CD4-positive, alpha-beta T cell treated with Interleukin-10 for 1 hour (primary cell): ENCODE data around the gene MYO1E.
A peak's percentile ranks its signal among the peaks of the same experiment; 100 is the strongest.

ENCODE experiments used
- DNase-seq: peaks from one replicate; pipeline ENCODE4 v3.0.0-alpha.2; 2020

The MYO1E gene

DNA sequence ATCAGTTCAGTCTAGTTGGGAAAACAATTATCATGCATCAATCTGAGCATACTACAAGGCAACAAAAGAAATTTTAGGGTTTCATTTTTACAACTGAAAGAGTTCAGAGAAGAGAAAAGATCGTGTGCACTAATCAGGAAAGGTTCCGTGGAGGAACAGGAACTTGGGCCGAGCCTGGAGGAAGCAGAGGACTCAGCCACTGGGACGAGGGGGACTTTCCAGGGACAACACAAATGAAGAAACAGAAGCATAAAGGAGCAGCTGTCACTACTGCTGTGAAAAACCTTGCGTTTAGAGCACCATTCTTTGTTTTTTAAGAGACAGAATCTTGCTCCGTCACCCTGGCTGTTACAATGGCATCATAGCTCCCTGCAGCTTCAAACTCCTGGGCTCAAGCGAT, 60.5 kb downstream of the MYO1E start:
- DNase-seq: no peak

DNA sequence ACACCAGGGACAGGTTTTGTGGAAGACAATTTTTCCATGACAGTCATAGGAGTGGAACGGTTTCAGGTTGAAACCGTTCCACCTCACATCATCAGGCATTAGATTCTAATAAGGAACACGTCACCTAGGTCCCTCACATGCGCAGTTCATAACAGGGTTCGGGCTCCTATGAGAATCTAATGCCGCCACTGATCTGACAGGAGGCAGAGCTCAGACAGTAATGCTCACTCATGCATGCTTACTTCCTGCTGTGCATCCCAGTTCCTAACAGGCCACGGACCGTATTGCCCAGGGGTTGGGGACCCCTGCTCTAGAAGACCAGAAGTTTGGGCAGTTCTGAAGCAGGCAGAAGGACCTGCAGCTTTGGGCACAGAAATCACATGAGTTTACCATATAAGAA, 61.5 kb downstream of the MYO1E start:
- no peak for DNase-seq

DNA sequence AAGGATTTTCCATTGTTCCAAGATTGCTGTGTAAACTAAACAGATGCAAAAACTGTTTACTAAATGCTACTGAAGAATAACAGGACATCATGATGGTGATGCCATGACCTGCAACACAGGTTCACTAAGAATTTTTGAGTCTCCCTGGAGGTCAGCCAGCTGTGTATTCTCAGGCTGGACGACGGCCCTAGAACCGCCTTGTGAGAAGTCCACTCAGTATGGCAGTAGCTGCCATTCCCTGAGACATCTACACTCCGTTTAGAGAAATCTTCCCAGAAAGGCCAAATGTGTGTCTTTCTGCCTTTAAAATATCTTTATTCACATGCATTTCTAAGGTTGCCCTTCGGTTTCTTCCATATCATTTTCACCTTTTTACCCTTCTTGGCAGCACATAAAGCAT, 63.3 kb downstream of the MYO1E start:
- no peak for DNase-seq

DNA sequence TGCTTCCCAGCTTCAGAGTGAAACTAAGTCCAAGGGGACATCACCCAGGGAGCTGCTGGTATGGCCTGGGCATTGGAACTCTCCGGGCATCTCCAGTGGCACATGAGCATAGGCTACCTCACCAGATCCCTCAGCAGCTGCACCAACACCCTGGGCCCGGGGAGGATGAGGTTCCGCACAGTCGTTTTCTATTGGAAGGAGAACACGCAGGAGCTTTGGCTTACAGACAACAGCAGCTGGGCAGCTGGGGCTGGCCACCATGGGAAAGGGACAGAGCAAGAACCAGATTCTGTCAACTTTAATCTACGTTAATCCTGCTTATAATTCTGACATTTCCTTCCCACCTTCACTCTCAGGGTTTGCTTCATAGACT, 65.5 kb downstream of the MYO1E start:
- no peak for DNase-seq

DNA sequence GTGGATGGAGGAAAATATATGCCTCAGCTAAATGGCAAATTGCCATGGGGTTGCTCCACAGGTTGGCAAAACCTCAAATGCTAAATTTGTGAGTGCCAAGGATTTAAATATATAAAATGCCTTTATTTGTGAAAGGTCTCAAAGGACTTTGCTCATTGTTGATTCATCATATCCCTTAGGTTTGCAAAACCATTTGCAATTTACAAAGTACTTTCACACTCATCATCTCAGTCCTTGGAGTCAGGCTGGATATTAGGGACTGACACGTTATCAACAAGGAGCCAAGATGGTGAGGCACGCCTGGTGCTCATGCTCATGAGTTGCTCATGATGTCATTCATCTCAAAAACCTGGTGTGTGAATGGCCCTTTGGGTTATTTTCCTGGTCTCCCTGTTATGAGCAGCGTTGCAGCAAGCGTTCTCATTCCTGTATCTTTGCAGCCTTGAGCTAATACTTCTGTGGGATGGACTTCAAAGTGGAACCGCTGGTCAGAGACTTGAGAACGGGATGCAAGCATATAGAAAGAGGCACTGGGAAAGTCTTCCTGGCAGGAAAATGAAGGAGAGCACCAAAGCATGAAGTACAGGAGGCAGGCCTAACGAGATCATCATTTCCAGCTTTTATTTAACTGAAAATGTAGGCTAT, 66.0 kb downstream of the MYO1E start:
- DNase-seq: no peak

DNA sequence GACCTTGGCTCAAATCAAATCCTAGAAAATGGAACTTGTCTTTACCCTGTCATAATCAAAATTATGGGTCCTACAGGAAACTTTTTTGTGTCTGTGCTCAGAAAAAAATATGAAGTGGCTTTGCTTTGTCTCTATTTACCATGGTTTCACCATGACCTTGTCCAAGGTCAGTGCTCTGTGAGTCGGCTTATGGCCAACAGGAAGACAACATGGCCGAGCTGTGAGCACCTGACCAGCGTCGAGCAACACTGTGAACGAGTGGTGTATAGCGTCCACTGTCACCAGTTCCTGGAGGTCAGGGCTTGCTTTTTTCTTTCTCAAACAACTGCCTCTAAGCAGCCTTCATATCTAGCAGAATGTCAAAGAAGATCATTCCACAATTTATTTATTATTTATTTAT, 67.9 kb downstream of the MYO1E start:
- no peak for DNase-seq

DNA sequence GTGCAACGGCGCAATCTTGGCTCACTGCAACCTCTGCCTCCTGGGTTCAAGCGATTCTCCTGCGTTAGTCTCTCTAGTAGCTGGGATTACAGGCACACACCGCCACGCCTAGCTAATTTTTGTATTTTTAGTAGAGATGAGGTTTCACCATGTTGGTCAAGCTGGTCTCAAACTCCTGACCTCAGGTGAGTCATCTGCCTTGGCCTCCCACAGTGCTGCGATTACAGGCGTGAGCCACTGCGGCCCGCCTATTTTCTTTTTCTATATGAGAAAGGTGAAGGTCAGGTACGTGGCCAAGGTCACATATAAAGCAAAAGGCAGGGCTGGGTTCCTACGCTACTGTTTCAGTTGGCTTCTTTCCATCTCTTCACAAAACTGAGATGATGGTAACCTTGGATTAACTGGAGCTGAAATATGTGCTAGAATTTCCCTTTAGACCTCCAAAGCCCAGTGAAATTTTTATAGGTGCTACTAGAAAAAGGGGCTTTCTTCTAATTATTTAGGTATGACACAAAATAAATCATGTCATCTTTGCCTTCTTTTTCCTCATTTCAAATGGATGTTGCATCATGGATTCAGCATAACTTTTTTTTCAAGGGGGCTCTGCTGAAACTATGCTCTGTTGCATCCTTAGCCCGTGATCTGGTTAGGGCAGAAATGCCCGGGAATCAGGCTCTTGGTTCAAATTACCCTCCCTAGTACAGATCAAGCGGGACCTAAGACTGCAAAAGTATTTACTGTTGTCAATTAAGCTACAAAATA, 68.5 kb downstream of the MYO1E start:
- DNase-seq: no peak

DNA sequence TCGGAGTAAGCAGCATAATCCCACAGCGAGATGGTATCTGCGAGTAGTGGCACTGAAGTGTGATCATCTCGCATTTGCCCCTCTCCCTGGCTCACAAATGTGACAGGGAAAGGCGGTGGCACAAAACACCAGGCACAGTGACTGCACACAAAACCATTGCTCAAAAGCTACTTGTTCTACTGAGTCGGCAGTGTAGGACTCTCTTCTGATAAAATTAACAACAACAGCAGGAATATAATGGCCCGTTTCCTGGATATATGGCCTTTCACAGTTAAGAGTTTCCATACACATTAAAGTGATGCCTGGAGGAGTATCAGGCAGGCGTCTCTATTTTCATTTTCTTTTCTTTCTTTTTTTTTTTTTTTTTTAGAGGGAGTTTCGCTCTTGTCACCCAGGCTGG, 69.0 kb downstream of the MYO1E start:
- DNase-seq: no peak

DNA sequence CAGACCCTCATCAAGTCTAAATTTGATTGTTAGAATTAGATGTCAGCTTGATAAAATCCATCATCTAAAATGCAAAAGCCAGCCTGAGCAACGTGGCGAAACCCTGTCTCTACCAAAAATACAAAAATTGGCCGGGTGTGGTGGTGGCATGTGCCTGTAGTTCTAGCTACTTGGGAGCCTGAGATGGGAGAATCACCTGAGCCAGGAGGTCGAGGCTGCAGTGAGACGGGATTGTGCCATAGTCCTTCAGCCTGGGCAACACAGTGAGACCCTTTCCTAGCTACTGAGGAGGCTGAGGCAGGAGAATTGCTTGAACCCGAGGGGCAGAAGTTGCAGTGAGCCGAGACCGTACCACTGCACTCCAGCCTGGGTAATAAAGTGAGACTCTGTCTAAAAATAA, 69.5 kb downstream of the MYO1E start:
- DNase-seq: no peak

DNA sequence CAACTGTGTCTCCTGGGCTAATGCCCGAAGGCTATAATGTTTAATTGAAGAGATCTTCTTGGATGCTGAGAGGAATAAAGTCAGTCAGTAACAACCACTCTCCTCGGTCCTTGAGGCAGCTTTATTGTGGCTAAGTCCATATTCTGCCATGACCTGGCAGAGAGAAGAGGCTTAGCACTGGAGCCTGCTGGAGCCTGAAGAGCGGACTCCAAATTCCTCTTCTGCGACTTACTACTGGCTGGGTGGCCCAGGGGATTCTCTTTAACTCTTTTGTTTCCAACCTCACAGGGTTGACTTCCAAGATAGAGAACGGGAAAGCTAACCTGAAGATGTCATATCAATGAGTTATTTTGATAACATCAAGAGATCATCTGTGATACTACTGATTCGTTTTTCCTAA, 71.1 kb downstream of the MYO1E start:
- no peak for DNase-seq

DNA sequence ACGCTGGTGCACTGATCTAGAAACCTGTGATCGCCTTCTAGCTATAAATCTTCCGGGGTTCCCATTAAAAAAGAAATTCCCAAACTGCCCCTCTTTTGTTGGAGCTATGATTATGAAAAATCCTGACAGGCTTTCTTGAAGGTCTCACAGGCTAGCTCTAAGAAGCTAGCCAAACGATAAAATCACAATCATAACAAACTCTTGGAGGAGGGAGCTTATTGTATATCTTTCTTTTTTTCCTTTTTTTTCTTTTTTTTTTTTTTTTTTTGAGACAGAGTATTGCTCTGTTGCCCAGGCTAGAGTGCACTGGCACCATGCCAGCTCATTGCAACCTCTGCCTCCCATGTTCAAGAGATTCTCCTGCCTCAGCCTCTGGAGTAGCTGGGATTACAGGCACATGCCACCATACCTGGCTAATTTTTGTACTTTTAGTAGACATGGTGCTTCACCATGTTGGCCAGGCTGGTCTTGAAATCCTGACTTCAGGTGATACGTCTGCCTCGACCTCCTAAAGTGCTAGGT, 72.0 kb downstream of the MYO1E start:
- DNase-seq: no peak

DNA sequence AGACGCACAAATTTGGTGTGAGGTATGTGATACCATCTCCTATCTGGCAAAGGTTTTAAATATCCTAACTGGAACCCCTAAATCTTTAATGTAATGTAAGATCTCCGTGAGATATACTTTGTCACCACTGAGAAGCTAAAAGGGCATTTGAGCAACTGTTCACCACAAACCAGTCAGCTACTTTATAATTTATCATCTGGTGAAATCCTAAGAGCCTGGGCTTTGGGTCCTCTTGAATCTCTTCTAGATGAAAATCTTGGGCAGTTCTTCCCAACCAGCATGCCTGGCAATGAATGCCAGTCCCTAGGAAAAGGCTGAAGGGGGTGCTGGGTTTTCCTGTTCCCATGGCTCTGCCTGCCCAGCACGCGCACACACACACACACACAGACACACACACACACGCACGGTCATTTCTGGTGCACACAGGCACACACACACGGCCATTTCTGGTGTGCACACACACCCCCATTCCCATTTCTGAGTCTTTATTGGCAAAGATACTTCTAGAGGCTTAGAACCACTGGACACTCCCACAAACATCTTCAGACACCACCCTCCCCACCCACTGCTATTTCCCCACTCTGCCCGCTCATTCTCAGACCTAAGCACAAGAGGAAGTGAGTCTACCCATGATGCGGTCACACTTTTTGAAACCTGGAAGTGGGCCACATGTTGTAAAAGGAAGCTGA, 72.6 kb downstream of the MYO1E start:
- peak; percentile 73 for DNase-seq

DNA sequence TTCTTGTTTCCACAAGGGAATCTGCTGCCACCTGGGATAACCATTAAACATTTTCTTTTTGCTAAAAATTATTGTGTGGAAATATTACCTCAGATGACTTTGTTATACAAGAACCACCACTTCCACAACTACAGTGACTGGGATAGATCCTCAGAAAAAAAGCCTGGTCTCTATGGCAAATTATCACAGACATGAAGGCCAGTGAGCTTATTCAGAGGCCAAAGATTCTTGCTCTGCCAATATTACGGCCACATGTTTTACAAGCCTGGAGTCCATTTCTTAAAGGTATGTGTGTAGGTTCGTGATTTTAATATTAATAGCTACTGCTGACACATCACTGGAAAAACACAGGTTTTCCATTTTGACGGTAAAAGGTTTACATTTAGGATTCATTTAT, 73.8 kb downstream of the MYO1E start:
- DNase-seq: no peak

DNA sequence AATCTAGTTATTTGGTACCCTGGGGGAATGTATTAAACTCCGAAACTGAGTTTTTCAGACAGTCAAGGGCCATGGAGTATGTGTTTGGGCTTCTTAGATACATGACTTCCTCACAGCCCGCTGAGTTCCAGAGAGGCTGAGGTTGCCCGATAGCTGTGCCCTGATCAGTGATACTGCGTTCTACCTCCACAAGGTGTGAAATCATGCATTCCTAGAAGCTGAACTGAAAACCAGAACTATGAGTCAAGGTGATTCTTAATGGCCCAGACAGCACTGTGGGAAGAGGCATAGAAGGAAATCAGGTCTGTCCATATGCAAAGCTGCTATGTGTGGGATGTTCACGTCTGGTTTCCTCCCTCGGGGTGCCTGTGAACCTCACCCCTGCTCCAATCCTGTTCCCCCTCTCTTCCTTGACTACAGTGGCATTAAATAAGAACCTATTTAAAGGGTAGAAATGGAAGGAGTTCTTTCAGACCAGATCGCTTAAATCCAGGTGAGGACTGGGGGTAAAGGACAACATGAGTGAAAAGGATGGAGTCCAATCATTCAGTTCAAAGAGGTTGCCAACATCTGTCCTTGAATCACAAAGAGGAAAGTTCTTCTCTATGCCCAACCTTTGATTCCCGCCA, 74.3 kb downstream of the MYO1E start:
- no peak for DNase-seq

DNA sequence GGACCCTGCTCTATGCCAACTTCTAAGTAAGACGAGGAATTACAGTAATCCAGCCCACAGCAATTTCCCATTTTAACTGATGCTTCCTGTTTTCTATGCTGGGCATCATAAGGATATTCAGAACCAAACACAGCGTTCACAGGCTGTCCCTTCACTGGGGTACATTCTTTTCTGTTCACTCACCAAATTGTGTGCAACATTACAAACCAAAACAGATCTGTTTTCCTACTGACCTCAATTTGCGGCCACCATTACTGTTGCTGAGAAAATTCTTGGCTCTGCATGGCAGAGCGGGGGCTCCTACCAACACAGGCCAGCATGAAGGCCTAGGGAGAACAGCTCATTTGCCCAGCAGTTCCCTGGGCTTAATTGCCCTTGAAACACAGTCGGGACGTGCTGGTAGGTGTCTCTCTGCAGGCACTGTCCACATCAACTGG, 76.5 kb downstream of the MYO1E start:
- DNase-seq: no peak

DNA sequence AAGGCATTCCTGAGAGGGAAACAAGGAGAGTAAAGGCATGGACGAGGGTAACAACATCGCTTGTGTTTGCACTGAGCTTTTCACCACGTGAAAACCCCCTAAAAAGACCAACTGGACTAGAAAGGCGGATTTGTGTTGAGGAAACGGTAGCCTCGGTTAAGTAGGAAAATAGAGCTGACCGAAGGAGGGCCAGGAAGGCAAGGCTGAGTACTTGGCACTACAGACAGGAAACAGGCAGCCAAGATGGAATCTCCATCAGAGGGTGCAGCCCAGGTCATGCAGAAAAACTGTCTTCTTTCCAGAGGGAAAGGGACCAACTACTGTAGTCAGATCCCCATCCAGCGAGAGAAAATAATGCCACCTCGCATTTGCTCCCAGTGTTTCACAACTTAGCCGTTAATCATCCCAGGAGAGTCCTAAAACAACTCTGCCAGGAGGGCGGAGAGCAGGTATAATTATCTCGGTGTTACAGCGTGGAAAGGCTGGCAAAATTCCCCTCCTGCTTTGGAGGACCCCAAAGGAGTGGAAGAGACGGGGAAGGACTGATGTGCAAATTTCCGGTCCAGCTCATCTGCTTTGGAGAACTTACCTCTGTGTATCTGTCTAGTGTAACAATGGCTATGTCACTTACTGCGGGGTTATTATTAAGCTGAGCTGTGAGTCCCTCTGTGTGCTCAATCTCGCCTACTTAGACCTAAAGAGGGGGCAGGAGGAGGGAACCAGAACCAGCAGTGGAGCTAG, 77.2 kb downstream of the MYO1E start:
- no peak for DNase-seq

DNA sequence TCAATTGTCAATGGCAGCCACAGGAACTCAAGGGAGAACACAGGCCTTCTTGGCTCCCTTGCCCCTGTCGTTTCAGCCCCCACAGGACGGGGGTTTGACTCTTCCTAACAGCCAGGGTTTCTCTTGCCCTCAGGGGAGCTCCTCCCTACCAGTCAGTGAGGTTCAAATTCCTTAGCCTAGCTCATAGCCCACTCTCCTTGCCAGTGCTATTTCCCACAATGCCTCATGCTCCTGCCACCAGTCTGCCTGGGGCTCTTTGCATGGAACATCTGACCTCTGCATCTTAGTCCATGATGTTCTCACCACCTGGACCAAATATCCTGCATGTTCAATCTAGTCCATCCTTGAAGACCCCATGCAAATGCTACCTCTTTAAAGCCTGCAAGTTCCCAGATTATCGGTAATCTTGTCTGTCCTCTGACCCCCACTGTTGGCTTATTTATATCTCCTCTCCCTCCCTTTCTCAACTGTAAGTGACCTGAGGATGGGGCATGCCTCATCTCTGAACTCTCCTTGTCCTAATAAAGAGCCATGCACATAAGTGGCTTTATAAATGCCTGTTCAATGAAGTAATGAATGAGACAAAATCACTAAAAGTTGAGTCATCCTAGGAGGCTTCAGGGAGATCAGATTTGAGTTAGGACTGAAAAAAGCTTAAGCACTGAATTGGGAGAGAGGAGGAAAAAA, 78.0 kb downstream of the MYO1E start:
- DNase-seq: no peak

DNA sequence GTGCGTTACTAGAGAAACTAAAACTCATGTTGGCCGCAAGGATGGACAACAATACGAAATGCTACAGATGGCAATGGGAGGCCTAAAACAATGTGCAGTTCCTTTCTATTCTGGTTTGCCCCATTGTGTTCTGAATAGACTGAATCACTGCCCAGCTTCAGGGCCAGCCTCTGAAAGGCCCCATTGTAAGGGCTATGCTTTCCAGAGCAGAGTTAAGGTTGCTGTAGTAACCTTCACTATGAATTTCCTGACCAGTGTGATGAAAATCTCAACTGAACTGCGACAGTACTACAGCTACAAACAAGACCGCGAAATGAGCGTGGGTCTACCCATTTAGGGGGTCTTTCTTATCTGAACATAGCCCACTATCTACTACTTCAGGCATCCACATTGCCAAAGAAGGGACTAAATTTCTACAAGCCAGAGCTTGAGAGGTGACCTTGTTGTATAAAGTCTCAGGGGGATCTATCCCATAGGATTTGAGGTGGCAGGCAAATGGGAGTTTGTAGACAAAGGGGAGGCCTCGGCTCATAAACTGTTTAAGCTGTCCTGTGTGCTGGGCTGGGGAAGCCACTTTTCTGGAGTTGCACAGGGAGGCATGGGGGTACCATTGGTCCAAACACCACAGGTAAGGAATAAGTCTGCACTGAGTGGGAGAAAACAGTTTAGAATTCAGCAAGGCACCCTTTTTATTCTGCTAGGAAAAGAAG, 80.1 kb downstream of the MYO1E start:
- DNase-seq: no peak

DNA sequence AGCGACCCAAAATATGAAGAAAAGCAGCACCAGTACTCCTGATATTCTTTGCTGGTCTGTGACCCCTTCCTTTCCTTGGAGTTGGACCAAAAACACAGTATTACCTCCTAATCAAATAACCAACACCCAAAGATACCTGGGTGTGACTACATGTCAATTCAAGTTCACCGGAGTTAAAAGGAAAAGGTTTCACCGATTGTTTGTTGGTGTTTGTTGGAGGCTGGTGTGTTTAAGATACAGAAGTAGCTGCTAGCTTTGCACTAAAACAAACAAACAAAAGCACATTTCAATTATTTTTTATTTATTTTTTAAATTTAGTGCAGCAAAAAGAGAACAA, 81.5 kb downstream of the MYO1E start:
- no peak for DNase-seq

DNA sequence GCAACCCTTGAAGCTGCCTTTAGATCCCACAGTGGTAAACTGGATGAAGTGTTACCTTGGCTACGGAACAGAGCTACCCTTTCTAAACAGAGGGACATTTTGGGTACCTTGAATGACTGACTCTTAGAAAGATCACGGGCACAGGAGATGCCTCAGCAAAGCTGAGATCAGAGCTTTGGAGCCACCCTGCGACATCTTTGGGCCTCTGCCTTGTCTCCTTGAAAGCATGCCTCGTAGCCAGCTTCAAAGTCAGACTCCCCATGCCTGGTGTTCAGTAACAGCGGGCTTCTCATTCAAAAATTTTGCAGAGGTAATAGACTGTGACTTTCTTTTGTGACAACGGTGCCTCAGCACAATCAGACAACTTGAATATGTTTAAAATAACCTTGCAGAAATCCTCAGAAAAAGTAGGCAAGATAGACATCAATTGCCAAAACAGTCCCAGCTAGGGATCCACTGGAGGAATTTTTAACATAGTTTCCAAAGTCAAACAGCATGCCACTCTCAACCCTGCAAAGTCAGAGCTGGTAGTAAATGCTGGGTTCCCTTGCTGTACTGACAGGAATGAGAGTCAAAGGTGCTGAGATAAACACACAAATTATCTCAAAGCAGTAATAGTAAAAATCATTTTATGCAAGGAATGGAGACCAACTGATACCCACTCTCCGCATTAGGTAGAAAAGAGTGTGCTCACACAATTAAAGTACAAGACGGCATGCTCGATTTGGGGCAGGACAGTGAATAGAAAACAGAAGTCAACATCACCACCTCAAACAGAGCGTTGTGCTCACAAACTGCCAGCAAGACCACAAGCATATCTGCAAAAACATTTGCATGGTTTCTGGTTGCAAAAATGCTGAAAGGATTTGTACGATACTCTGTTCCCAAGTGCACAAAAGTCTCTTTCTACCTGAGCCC, 82.1 kb downstream of the MYO1E start:
- DNase-seq: no peak

DNA sequence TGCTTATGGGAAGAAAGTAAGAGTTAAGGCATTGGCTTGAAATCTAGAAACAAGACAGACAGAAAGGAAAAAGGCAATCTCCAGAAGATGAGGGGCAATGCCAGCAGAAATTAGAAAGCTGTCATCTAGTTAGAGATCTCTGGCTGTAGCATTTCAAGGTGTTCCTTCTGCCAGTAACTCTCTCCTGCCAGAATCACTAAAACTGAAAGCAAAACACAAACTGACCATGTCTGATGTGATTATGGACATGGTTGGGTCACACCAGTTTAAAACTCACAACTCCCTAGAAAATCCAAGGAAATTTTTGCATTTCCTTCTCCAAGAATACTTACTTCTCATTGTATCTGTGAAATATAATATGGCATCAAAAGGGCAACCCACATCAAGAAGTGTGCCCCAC, 83.1 kb downstream of the MYO1E start:
- DNase-seq: no peak
